Middle frontal gyrus (tissue), 1 donor: Measurements from ENCODE around the gene NDOR1.

Experiments used
- DNase-seq: peaks from one replicate; pipeline ENCODE4 v3.0.0-alpha.2; 2015; ENCODE audit warnings: low spot score; ENCODE audit errors: extremely low spot score

The NDOR1 gene

DNA sequence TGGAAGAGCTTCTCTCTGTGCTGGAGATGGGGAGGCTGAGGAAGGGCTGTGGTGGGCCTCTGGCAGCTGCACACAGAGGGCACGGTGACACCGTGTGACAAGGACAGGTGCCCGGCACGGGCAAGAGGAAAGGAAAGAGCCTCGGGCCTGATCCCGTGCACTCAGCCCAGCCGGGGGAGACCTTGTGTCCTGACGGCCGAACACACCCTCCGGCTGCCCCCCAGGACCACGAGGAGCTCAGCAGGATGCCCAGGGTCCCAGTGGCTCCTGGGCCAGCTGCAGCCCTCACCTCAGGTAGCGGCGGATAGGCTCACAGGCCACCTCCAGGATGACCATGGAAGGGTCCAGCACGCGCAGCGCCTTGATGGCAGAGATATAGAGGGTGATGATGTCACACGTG, 22.7 kb upstream of the NDOR1 start:
- DNase-seq, result no peak

DNA sequence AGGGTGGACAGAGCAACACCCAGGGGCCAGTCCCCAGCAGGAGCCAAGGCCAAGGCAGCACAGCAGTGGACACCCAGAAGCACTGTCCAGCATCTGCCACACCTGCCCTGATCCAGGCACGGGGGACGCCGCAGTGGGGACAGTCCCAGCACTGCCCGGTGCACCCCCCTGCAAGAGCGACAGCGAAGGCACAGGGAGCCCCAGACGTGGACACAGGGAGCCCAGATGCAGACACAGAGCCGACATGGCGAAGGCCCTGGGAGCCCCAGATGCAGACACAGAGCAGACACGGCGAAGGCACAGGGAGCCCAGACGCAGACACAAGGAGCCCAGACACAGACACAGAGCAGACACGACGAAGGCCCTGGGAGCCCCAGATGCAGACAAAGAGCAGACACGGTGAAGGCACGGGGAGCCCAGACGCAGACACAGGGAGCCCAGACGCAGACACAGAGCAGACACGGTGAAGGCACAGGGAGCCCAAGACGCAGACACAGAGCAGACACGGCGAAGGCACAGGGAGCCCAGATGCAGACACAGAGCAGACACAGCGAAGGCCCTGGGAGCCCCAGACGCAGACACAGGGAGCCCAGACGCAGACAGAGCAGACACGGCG, 21.4 kb upstream of the NDOR1 start:
- DNase-seq, result no peak

DNA sequence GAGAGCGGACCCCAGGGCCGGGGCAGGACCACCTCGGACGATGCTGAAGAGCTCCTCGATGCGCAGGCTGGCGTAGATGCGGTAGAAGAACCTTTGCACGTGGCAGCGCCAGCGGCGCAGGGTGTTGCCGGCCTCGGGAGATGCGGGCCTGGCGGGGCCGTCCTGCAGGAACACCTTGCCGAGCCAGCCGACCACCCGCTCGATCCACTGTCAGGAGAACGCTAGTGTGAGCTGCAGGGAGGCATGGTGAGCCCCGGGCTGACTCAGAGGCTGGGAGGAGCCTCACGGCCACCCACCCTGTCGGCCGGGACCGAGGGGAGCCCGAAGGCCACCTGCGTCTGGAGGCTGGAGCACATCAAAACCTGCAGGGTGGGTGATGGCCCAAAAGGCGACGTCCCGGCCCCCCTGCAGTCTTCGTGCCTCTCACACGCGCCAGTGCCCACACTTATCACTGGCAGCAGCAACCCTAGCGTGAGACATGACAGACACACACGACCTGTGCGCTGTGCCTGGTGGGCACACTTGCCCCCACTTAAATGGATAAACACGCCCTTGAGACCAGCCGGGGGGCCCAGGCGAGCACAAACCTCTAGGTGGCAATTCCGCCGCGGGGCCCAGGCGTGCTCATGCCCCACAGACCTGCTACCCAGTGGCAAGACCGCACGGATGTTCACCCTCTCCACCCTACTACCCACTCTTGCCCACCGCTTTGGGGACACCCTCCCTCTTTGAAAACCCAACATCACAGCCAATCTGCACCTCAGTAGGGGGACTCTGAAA, 20.4 kb upstream of the NDOR1 start:
- DNase-seq, result no peak

- no peak for DNase-seq
Observed at GRCh38 chr9:137185921-137186320, 19.6 kb upstream of the NDOR1 start.

GRCh38 chr9:137186385-137186784, 19.1 kb upstream of the NDOR1 start:
- no peak for DNase-seq

DNA sequence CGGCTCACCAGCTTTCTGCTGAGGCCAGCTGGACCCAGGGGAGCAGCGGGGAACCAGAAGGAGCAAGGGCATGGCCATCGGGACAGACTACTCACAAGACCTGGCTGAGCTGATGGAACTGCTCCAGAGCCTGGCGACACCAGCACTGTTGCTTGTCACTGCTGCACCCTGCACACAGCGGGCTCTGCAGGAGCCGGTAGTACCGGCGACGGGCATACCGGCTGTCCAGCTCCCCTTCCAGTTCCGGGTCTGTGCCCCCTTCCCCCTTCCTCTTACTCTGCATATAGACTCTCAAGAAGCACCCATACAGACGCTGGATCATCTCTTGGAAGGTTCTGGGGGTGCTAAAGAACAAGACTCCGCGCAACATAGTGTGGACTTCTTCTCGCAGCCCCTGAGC, 18.1 kb upstream of the NDOR1 start:
- DNase-seq, result no peak

DNA sequence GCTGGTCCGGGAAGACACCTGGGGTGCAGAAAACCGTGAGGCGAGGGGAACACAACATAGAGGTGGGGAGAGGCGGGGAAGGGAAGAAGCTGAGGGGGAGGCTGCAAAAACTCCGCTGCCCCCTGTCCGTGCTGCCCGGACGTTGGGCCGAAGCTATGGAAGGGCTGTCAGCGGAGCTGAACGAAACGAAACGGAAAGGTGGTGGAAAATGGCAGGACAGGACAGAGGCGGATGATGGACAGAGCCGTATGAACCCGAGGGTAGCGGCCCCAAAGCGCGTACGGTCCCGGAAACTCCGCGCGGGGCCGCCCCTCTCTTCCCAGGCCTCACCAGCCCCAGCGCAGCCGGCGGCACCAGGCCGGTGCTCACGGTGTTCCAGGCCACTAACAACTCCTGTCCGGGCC, 17.4 kb upstream of the NDOR1 start:
- no peak for DNase-seq

GRCh38 chr9:137188490-137189296, 16.8 kb upstream of the NDOR1 start, which contains the start of the genes ANAPC2 and SSNA1:
TSS of gene ANAPC2 (minus strand) at chr9:137188560. CDS start at chr9:137188532, 28 bp downstream.
TSS of gene SSNA1 (plus strand) at chr9:137188676. CDS start at chr9:137188727, 51 bp downstream.
- DNase-seq, result peak; percentile 82

DNA sequence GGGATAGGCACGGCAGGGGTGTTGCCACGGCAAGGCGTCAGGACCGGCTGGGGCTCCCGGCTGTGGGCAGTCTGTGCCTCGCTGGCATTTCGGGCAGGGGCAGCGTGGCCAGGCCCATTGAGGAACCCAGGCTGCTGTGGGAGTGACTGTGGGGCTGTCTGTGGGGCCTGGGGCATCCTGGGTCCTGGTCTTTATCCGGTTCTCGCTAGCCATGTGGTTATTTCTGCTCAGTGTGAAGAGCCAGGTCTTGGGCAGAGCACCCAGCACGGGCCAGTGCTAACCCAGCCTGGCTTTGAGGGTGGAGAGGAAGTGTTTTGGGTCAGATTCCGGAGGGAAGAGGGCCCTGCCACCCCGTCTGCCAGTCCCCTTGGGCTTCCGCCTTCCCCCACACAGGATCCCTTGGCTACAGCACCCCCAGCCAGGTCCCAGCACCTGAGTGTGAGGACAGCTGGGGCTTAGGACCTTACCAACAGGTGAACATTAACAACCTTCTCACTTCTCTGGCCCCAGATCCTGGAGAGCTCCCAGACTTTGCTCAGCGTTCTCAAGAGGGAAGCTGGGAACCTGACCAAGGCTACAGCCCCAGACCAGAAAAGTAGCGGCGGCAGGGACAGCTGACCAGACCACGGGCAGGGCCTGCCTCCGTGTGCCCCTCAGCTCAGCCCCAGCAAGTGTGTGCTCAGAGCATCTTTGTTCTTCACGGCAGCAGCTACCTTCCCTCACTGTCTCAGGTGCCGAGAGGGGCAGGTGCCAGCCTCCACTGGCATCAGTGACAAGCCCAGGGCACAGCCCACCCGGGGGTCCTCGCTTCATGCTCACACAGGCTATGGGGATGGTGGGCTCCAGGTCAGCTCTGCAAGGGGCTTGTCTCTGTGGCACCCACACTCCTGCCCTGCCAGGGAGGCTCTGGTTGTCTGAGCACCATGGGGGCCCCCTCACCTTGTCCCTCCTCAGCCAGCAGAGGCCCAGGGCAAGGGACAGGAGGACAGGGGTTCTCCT, 15.9 kb upstream of the NDOR1 start:
- no peak for DNase-seq

- DNase-seq, result no peak
Observed at GRCh38 chr9:137190315-137190856, 15.1 kb upstream of the NDOR1 start.

GRCh38 chr9:137191245-137191644, 14.3 kb upstream of the NDOR1 start:
- no peak for DNase-seq

GRCh38 chr9:137191691-137192447, 13.6 kb upstream of the NDOR1 start:
- DNase-seq, result peak; percentile 29

DNA sequence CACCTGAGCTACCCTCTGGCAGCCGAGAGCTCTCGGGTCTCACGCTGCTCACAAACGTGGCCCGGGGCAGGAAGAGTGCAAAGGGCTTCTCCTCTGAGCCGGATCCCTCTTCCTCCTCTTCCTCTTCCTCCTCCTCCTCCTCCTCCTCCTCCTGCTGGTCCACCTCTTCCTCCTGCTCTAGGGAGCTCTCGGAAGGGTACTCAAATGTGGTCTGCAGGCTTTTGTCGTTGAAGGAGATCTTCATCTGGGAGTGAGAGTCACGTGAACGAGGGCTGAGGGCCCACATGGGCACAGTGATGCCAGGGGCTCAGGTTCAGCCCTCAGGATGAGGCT, 13.1 kb upstream of the NDOR1 start:
- no peak for DNase-seq

GRCh38 chr9:137192859-137193258, 12.6 kb upstream of the NDOR1 start:
- DNase-seq, result no peak

- no peak for DNase-seq
Observed at GRCh38 chr9:137193771-137194170, 11.7 kb upstream of the NDOR1 start.

DNA sequence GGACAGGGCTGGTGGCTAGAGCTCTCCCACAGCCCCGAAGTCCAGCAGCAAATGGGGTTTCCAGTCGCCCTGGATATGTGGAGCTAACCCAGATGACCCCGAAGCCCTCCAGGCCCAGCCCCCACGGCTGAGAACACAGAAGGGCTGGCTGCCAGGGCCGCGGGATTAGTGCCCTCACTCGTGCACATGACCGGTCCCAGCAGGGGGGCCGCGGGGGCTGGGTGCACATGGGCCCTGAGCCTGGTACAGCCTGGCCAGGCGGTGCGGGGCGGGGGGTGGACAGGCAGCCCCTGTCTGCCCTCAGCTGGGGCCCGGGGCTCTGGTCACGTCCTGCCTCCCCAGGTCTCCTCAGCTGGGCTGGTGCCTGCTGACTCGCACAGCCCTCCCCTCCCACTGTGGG, 11.1 kb upstream of the NDOR1 start:
- DNase-seq, result peak; percentile 76

DNA sequence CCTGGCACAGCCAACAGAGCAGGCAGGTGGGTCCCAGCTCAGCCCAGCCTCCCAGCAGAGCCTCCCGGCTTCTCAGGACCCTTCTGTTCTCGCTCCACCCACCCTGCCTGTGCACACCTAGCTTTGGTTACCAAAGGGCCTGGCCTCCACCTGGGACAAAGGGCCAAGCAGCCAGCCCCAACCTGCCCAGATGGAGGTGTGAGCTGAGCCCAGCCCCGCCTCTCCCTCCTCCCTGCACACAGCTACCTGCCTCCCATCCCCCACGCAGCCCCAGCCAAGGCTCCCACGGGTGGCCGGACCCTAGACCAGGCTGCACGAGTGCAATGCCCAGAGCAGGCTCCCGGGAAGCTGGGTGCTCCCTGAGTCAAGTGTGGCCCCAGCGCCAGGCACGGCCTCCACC, 10.6 kb upstream of the NDOR1 start:
- no peak for DNase-seq

- no peak for DNase-seq
Observed at GRCh38 chr9:137195525-137196220, 9.8 kb upstream of the NDOR1 start.
